HUES48 (cell line): Measurements from ENCODE around the gene LIX1L.
A peak's percentile ranks its signal among the peaks of the same experiment; 100 is the strongest.

Source experiments
- H3K27ac ChIP-seq: one replicate; pipeline ENCODE4 v1.7.0; 2013; ENCODE audit warnings: low read depth, low read length, inconsistent platforms
- H3K27me3 ChIP-seq: 2 replicates; pipeline ENCODE4 v1.6.1; 2013; ENCODE audit warnings: mild to moderate bottlenecking, low read length; ENCODE audit not compliant: control insufficient read depth, insufficient read depth
- H3K36me3 ChIP-seq: 2 replicates; pipeline ENCODE4 v1.6.1; 2013; ENCODE audit warnings: low read length; ENCODE audit not compliant: control insufficient read depth, insufficient read depth
- H3K4me1 ChIP-seq: 2 replicates; pipeline ENCODE4 v1.6.1; 2013; ENCODE audit warnings: mild to moderate bottlenecking, low read length; ENCODE audit not compliant: control insufficient read depth, insufficient read depth
- H3K4me3 ChIP-seq: 2 replicates; pipeline ENCODE4 v1.5.1; 2013; ENCODE audit warnings: mild to moderate bottlenecking, low read depth, low read length
- H3K9ac ChIP-seq: 2 replicates; pipeline ENCODE4 v1.6.1; 2013; ENCODE audit warnings: mild to moderate bottlenecking, low read depth, low read length, moderate library complexity
- H3K9me3 ChIP-seq: 2 replicates; pipeline ENCODE4 v1.6.1; 2013; ENCODE audit warnings: low read length; ENCODE audit not compliant: control insufficient read depth, insufficient read depth

The LIX1L gene

GRCh38 chr1:145886816-145887215 lies 71.0 kb downstream of the LIX1L start:
- H3K4me1 ChIP-seq, result peaks cover 5% of the 10 kb centered on the region; the same call in 1 of the 2 replicates
- no peak overlapping the region for H3K9ac ChIP-seq
- H3K4me3 ChIP-seq, result no peak overlapping the region
- H3K9me3 ChIP-seq, result no peaks in the 10 kb centered on the region
- peaks cover 25% of the 10 kb centered on the region for H3K27me3 ChIP-seq
- no peak overlapping the region for H3K27ac ChIP-seq
- H3K36me3 ChIP-seq, result no peaks in the 10 kb centered on the region

- Histone ChIP-seq H3K27ac (no peak overlapping the region), H3K4me3 (peak overlapping the region; percentile 79), H3K9ac (no peak overlapping the region), H3K4me1 (peaks cover 5% of the 10 kb centered on the region; the same call in 1 of the 2 replicates), H3K9me3 (no peaks in the 10 kb centered on the region), H3K36me3 (no peaks in the 10 kb centered on the region), H3K27me3 (peaks cover 25% of the 10 kb centered on the region)
These were observed 71.4 kb downstream of the LIX1L start for GRCh38 chr1:145886390-145886789.

GRCh38 chr1:145885738-145886287 lies 72.0 kb downstream of the LIX1L start, which contains the start of gene ANKRD35:
TSS of gene ANKRD35 (minus strand) at chr1:145885866. CDS start at chr1:145885758, 108 bp downstream.
- Histone ChIP-seq H3K36me3 (no peaks in the 10 kb centered on the region), H3K4me1 (peaks cover 5% of the 10 kb centered on the region; the same call in 1 of the 2 replicates), H3K9me3 (no peaks in the 10 kb centered on the region), H3K4me3 (peak within 1 kb of the TSS; percentile 79), H3K9ac (no peak within 1 kb of the TSS), H3K27me3 (peaks cover 25% of the 10 kb centered on the region), H3K27ac (no peak within 1 kb of the TSS)

GRCh38 chr1:145884675-145885074 lies 73.1 kb downstream of the LIX1L start:
- H3K27me3 ChIP-seq, result peaks cover 25% of the 10 kb centered on the region
- H3K9me3 ChIP-seq, result no peaks in the 10 kb centered on the region
- H3K36me3 ChIP-seq, result no peaks in the 10 kb centered on the region
- H3K27ac ChIP-seq, result no peak overlapping the region
- peaks cover 10% of the 10 kb centered on the region; the same call in 1 of the 2 replicates for H3K4me1 ChIP-seq
- H3K4me3 ChIP-seq, result no peak overlapping the region
- no peak overlapping the region for H3K9ac ChIP-seq
